ENCODE data around the gene CROCC2. TPM values are rescaled to one million over a fixed set of nuclear protein-coding genes. Genes with fewer than 3 reads are reported as not detected.

The CROCC2 gene
- polyA plus RNA-seq, 1 of the 3 experiments (the other 2 are of a cell fraction) = not detected

DNA sequence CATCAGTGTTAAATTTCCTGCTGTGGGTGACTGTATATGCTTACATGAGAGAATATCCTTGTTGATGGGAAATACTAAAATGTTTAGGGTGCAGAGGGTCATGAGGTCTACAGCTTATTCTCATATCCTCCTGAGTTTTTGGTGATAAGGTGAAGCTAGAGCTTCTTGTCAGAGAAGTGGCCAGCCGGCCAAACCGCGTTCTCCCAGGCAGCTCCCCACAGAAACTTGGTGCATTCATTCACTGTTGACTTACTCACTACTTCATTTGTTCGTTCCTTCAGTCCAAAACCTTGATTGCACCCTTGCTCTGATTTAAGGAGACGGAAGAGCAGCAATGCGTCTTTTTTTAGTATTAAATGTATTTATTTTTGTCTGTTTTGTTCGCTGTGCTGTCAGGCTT is 101.0 kb downstream of the CROCC2 start:
- Histone ChIP-seq H3K9me3 (peaks cover 13% of the 10 kb centered on the region; the same call in 1 of the 2 replicates), H4K20me1 (ENCODE audit: insufficient read depth) (no peaks in the 10 kb centered on the region), H3K27ac (ENCODE audit: low read depth in 2 of 2, low read length in 1 of 2) (no peak overlapping the region), H3K36me3 (replicated peaks in 1 of 2; ENCODE audit: control insufficient read depth in 1 of 2, insufficient read depth in 2 of 2, low read length in 1 of 2) (no peaks in the 10 kb centered on the region), H3K4me2 (no peak overlapping the region), H3K4me3 (ENCODE audit: low read depth in 2 of 2, low read length in 1 of 2) (no peak overlapping the region), H3K79me2 (ENCODE audit: insufficient read depth) (no peaks in the 10 kb centered on the region), H3K9ac (no peak overlapping the region), H3F3A (replicated peaks; ENCODE audit: insufficient read depth) (no peaks in the 10 kb centered on the region), H3K4me1 (ENCODE audit: control insufficient read depth in 1 of 2, insufficient read depth in 2 of 2, low read depth in 1 of 2, low read length in 1 of 2) (peaks cover 0 to 12% of the 10 kb centered on the region in 2 experiments; a peak in 2 of 4 replicates), H3K9me2 (no peaks in the 10 kb centered on the region), H3K27me3 (ENCODE audit: insufficient read depth) (no peaks in the 10 kb centered on the region), H2AFZ (ENCODE audit: low read depth) (no peak overlapping the region)
- ChIA-PET CTCF (no interaction called here), POLR2A (no interaction called here)
- WGBS (ENCODE audit: low lambda C conversion rate) = 65% methylated on average over 7 of the region's 7 CpGs
- no peak for DNase-seq
- TF ChIP-seq MEF2A (IDR thresholded peaks at IDR 0.05; ENCODE audit: borderline replicate concordance, low read depth) = no peak

DNA sequence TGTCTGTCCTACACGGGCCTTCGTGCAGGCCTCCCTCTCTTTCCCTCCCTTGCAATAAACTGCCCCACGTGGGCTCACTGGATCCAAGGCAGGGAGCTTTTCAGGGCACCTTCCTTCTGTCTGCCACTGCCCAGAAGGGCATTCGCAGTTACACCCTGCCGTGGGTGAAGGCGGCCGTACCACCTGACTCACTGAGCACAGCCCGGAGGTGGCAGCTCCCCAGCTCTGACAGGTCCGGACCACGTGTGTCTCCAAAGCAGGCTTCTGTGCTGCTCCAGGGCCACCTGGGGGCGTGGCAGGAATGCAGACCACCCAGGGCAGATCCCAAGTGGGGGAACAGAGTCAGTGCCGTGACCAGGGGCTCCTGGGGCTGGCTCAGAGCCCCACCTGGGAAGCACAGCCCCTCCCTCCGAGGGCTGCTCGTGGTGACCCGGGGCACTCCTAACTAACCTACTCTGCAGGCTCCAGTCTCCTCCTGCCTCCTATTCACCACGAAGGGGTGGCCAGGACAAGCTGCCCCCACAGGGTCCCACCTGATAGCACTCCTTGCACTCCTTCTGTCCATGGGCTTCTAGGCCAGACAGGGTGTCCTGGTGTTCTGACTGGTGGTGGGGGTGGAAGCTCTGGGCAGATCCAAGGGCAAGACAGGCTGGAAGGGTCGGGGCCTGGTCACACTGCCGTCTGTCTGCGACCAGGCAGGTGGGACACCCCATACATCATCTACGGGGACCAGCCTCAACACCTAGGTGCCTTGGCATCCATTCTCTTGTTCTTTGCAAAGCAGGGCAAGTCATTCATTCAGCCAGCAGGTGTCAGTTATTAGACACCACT is 102.0 kb downstream of the CROCC2 start:
- Histone ChIP-seq H3K9ac (no peak overlapping the region), H3K4me3 (ENCODE audit: low read depth in 2 of 2, low read length in 1 of 2) (no peak overlapping the region), H2AFZ (ENCODE audit: low read depth) (no peak overlapping the region), H3K79me2 (ENCODE audit: insufficient read depth) (no peaks in the 10 kb centered on the region), H3K9me3 (peaks cover 13% of the 10 kb centered on the region; the same call in 1 of the 2 replicates), H3F3A (replicated peaks; ENCODE audit: insufficient read depth) (no peaks in the 10 kb centered on the region), H3K27me3 (ENCODE audit: insufficient read depth) (no peaks in the 10 kb centered on the region), H3K36me3 (replicated peaks in 1 of 2; ENCODE audit: control insufficient read depth in 1 of 2, insufficient read depth in 2 of 2, low read length in 1 of 2) (no peaks in the 10 kb centered on the region), H3K4me1 (ENCODE audit: control insufficient read depth in 1 of 2, insufficient read depth in 2 of 2, low read depth in 1 of 2, low read length in 1 of 2) (peaks cover 0 to 12% of the 10 kb centered on the region in 2 experiments; a peak in 2 of 4 replicates), H3K9me2 (no peaks in the 10 kb centered on the region), H3K27ac (ENCODE audit: low read depth in 2 of 2, low read length in 1 of 2) (no peak overlapping the region), H3K4me2 (no peak overlapping the region), H4K20me1 (ENCODE audit: insufficient read depth) (no peaks in the 10 kb centered on the region)
- ChIA-PET POLR2A (no interaction called here), CTCF (interaction anchor here (0.8 to 1.2 kb wide), 2 partner anchors 61 to 98 kb away, joined by 3 to 4 read pairs; no protein-coding TSS in a partner anchor)
- 72% methylated on average over 13 of the region's 20 CpGs for WGBS (ENCODE audit: low lambda C conversion rate)
- TF ChIP-seq TAF1 (IDR thresholded peaks at IDR 0.05; ENCODE audit: borderline replicate concordance, low read depth, low read length) = no peak
- TF ChIP-seq FOXJ3 (CRISPR knock-in tag; IDR thresholded peaks at IDR 0.05) = no peak
- TF ChIP-seq, protein P1, sequence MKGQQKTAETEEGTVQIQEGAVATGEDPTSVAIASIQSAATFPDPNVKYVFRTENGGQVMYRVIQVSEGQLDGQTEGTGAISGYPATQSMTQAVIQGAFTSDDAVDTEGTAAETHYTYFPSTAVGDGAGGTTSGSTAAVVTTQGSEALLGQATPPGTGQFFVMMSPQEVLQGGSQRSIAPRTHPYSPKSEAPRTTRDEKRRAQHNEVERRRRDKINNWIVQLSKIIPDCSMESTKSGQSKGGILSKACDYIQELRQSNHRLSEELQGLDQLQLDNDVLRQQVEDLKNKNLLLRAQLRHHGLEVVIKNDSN (IDR thresholded peaks at IDR 0.05; ENCODE audit: borderline replicate concordance, low read depth) = no peak
- no peak for TF ChIP-seq RCOR1 (IDR thresholded peaks at IDR 0.05; ENCODE audit: low read length)
- TF ChIP-seq, protein P2, sequence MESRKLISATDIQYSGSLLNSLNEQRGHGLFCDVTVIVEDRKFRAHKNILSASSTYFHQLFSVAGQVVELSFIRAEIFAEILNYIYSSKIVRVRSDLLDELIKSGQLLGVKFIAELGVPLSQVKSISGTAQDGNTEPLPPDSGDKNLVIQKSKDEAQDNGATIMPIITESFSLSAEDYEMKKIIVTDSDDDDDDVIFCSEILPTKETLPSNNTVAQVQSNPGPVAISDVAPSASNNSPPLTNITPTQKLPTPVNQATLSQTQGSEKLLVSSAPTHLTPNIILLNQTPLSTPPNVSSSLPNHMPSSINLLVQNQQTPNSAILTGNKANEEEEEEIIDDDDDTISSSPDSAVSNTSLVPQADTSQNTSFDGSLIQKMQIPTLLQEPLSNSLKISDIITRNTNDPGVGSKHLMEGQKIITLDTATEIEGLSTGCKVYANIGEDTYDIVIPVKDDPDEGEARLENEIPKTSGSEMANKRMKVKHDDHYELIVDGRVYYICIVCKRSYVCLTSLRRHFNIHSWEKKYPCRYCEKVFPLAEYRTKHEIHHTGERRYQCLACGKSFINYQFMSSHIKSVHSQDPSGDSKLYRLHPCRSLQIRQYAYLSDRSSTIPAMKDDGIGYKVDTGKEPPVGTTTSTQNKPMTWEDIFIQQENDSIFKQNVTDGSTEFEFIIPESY (IDR thresholded peaks at IDR 0.05; ENCODE audit: borderline replicate concordance, low read depth) = no peak
- TF ChIP-seq, protein P3, sequence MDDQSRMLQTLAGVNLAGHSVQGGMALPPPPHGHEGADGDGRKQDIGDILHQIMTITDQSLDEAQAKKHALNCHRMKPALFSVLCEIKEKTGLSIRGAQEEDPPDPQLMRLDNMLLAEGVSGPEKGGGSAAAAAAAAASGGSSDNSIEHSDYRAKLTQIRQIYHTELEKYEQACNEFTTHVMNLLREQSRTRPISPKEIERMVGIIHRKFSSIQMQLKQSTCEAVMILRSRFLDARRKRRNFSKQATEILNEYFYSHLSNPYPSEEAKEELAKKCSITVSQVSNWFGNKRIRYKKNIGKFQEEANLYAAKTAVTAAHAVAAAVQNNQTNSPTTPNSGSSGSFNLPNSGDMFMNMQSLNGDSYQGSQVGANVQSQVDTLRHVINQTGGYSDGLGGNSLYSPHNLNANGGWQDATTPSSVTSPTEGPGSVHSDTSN (IDR thresholded peaks at IDR 0.05) = no peak
- TF ChIP-seq TCF12 (IDR thresholded peaks at IDR 0.05) = no peak
- no peak for DNase-seq
